GM19463 (cell line): ENCODE results near the gene TEK.
"Not testable (repeated sequence)": the region's sequence is repeated elsewhere in the genome, so short reads cannot be mapped to it uniquely, and the experiment has no call there.

Source experiments
- ATAC-seq: cut with Tn5 transposase; IDR thresholded peaks from one replicate; pipeline ENCODE4 v1.9.1; 2021; ENCODE audit warnings: mild to moderate bottlenecking, moderate library complexity; ENCODE audit not compliant: unreplicated experiment

TEK gene

GRCh38 chr9:27108981-27109541 lies at the start of gene TEK:
Gene TEK (plus strand): TSS chr9:27109225. CDS start chr9:27109591, 366 bp downstream.
- ATAC-seq = no peak

GRCh38 chr9:27059412-27059811 lies 49.6 kb upstream of the TEK start:
- ATAC-seq = no peak

GRCh38 chr9:27059907-27060306 lies 49.1 kb upstream of the TEK start:
- no peak for ATAC-seq

- ATAC-seq = no peak
Observed at GRCh38 chr9:27065288-27065687, 43.7 kb upstream of the TEK start.

GRCh38 chr9:27073841-27074728 lies 34.9 kb upstream of the TEK start:
- ATAC-seq = no peak

GRCh38 chr9:27078685-27079084 lies 30.3 kb upstream of the TEK start:
- no peak for ATAC-seq

- no peak for ATAC-seq
Observed at GRCh38 chr9:27085456-27085855, 23.6 kb upstream of the TEK start.

- no peak for ATAC-seq
Observed at GRCh38 chr9:27086818-27087680, 22.0 kb upstream of the TEK start.

- ATAC-seq = no peak
Observed at GRCh38 chr9:27088981-27089380, 20.0 kb upstream of the TEK start.

- no peak for ATAC-seq
Observed at GRCh38 chr9:27089706-27090105, 19.3 kb upstream of the TEK start.

- no peak for ATAC-seq
Observed at GRCh38 chr9:27090231-27090630, 18.8 kb upstream of the TEK start.

- no peak for ATAC-seq
Observed at GRCh38 chr9:27090711-27091110, 18.3 kb upstream of the TEK start.

- not testable (repeated sequence) for ATAC-seq
Observed at GRCh38 chr9:27092496-27092895, 16.5 kb upstream of the TEK start.

- not testable (repeated sequence) for ATAC-seq
Observed at GRCh38 chr9:27093384-27094067, 15.5 kb upstream of the TEK start.

GRCh38 chr9:27094640-27095298 lies 14.3 kb upstream of the TEK start:
- no peak for ATAC-seq

GRCh38 chr9:27107241-27107640 lies 1.8 kb upstream of the TEK start:
- no peak for ATAC-seq

GRCh38 chr9:27109621-27110020 lies 596 bp downstream of the TEK start:
- ATAC-seq = no peak

- ATAC-seq = no peak
Observed at GRCh38 chr9:27110181-27110580, 1.2 kb downstream of the TEK start.

GRCh38 chr9:27112235-27112634 lies 3.2 kb downstream of the TEK start:
- no peak for ATAC-seq

GRCh38 chr9:27117489-27118135 lies 8.6 kb downstream of the TEK start:
- ATAC-seq = no peak
